Measurements from ENCODE around the gene KRT73.

Gene KRT73

GRCh38 chr12:52655720-52656124 is 37.4 kb upstream of the KRT73 start:
- no peak overlapping the region for H3K4me3 ChIP-seq (replicated peaks; ENCODE audit: low read depth, low read length)
- no peak for DNase-seq (ENCODE audit: extremely low read depth, low read depth)

DNA sequence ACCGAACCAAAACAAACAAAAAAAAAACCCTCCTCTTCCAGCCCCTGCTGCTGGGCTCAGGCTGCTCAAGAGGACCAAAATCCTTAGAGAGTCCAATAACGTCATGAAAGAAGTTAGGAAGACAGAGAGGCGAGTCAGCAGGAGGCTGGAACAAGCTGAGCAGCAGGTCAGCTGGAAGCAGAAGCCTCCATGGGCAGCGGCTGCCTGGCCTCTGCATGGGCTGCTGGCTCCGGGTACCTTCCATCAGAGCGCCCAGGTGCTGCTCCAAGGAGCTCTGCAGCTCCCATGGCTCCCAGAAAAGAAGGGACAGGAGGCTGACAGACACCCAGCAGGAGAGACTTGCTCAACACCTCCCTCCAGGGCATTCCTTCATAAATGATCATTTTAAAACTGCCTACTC is 36.9 kb upstream of the KRT73 start:
- TF ChIP-seq, protein P1, sequence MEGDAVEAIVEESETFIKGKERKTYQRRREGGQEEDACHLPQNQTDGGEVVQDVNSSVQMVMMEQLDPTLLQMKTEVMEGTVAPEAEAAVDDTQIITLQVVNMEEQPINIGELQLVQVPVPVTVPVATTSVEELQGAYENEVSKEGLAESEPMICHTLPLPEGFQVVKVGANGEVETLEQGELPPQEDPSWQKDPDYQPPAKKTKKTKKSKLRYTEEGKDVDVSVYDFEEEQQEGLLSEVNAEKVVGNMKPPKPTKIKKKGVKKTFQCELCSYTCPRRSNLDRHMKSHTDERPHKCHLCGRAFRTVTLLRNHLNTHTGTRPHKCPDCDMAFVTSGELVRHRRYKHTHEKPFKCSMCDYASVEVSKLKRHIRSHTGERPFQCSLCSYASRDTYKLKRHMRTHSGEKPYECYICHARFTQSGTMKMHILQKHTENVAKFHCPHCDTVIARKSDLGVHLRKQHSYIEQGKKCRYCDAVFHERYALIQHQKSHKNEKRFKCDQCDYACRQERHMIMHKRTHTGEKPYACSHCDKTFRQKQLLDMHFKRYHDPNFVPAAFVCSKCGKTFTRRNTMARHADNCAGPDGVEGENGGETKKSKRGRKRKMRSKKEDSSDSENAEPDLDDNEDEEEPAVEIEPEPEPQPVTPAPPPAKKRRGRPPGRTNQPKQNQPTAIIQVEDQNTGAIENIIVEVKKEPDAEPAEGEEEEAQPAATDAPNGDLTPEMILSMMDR (IDR thresholded peaks at IDR 0.05; ENCODE audit: low read depth, low read length, missing control alignments), result no peak
- no peak for DNase-seq (ENCODE audit: extremely low read depth, low read depth)
- no peak overlapping the region for H3K4me3 ChIP-seq (replicated peaks; ENCODE audit: low read depth, low read length)

More at GRCh38 chr12:52655720-52656124, 37.4 kb upstream of the KRT73 start:
- TF ChIP-seq, protein P1 (IDR thresholded peaks at IDR 0.05; ENCODE audit: low read depth, low read length, missing control alignments), result no peak

DNA sequence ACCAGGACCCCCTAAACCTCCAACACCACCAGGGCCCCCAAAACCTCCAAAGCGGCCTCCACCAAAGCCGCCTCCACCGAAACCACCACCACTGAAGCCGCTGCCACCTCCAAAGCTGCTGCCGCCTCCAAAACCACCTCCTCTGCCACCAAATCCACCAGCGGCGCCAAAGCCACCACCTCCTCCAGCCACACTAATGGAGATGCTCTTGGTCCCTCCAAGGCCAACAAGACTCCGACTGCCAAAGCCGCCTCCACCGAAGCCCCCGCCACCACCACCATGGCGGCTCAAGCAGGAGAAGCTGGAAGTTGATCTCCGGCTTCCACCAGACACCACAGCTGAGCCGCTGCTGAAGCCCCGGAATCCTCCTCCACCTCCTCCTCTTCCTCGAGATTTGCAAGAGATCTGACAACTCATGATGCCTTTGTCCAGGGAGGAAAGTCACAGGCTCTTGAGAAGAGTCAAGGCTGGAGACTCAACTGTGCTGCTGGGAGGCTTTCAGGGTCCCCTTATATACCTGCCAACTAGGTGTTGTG is 33.4 kb upstream of the KRT73 start, which contains the start of gene KRT2:
TSS of gene KRT2 (minus strand) at position 486 of the 536 bp plus-strand sequence. CDS start at position 417, 69 bp downstream.
- TF ChIP-seq, protein P1 (IDR thresholded peaks at IDR 0.05; ENCODE audit: low read depth, low read length, missing control alignments), result no peak
- DNase-seq (ENCODE audit: extremely low read depth, low read depth), result no peak
- no peak within 1 kb of the TSS for H3K4me3 ChIP-seq (replicated peaks; ENCODE audit: low read depth, low read length)

GRCh38 chr12:52650520-52651081 is 32.2 kb upstream of the KRT73 start:
- DNase-seq (ENCODE audit: extremely low read depth, low read depth), result peak; percentile 6
- H3K4me3 ChIP-seq (replicated peaks; ENCODE audit: low read depth, low read length), result no peak overlapping the region
- TF ChIP-seq, protein P1 (IDR thresholded peaks at IDR 0.05; ENCODE audit: low read depth, low read length, missing control alignments), result no peak

GRCh38 chr12:52649066-52649465 is 30.7 kb upstream of the KRT73 start:
- H3K4me3 ChIP-seq (replicated peaks; ENCODE audit: low read depth, low read length), result no peak overlapping the region
- DNase-seq (ENCODE audit: extremely low read depth, low read depth), result no peak
- TF ChIP-seq, protein P1 (IDR thresholded peaks at IDR 0.05; ENCODE audit: low read depth, low read length, missing control alignments), result no peak

- TF ChIP-seq, protein P1 (IDR thresholded peaks at IDR 0.05; ENCODE audit: low read depth, low read length, missing control alignments), result no peak
- DNase-seq (ENCODE audit: extremely low read depth, low read depth), result no peak
- no peak overlapping the region for H3K4me3 ChIP-seq (replicated peaks; ENCODE audit: low read depth, low read length)
These were observed 29.7 kb upstream of the KRT73 start for GRCh38 chr12:52648012-52648550.
